Erythroblast (primary cell): ENCODE measurements around the gene CEP95.

Experiments used
- GATA1 ChIP-seq: IDR thresholded peaks from 2 replicates; pipeline ENCODE4 v1.6.1; 2011; ENCODE audit warnings: low read depth, mild to moderate bottlenecking, control low read depth, low read length, moderate library complexity
- POLR2A ChIP-seq: IDR thresholded peaks from 2 replicates; pipeline ENCODE4 v1.6.1; 2011; ENCODE audit warnings: mild to moderate bottlenecking, low read length

DNA sequence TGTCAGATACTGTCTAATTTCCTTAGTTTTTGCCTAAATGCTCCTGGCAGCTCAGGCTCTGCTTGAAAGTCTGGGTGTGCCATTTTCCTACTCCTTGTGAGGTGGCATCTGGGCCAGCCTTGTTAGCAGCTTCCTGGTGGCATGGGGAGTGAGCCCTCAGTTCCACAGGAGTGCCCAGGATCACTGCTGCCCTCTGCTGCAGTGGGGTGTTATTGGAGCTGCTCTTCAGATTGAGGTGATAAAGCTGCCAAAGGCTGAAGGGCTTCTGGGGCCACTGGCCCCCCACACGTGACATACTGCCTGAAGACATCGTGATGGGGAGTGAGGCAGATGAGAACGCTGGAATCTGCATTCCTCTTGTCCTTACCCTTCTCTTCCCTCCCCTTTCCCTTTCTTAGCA lies 27.4 kb downstream of the CEP95 start:
- no peak for TF ChIP-seq POLR2A
- no peak for TF ChIP-seq GATA1
